ENCODE results near the gene SPTAN1.
A peak's percentile ranks its signal among the peaks of the same experiment; 100 is the strongest.
"Not testable (repeated sequence)": the region's sequence is repeated elsewhere in the genome, so short reads cannot be mapped to it uniquely, and the experiment has no call there.

The SPTAN1 gene

GRCh38 chr9:128553728-128554127 lies 1.3 kb downstream of the SPTAN1 start:
- DNase-seq, result peak; percentile 22

GRCh38 chr9:128554155-128554862 lies 1.9 kb downstream of the SPTAN1 start:
- DNase-seq, result peak; percentile 97

- peak; percentile 86 for DNase-seq
Observed at GRCh38 chr9:128555180-128555721, 2.9 kb downstream of the SPTAN1 start.

- DNase-seq, result no peak
Observed at GRCh38 chr9:128556276-128556675, 3.9 kb downstream of the SPTAN1 start.

GRCh38 chr9:128556926-128557634 lies 4.7 kb downstream of the SPTAN1 start:
- DNase-seq, result no peak

GRCh38 chr9:128558431-128559310 lies 6.3 kb downstream of the SPTAN1 start:
- DNase-seq, result peak; percentile 98

GRCh38 chr9:128565578-128565977 lies 13.2 kb downstream of the SPTAN1 start:
- DNase-seq, result no peak

GRCh38 chr9:128568470-128569078 lies 16.2 kb downstream of the SPTAN1 start:
- DNase-seq, result no peak

- no peak for DNase-seq
Observed at GRCh38 chr9:128575469-128575868, 23.1 kb downstream of the SPTAN1 start.

- no peak for DNase-seq
Observed at GRCh38 chr9:128575916-128576315, 23.5 kb downstream of the SPTAN1 start.

- DNase-seq, result no peak
Observed at GRCh38 chr9:128577206-128577605, 24.8 kb downstream of the SPTAN1 start.

GRCh38 chr9:128579194-128579593 lies 26.8 kb downstream of the SPTAN1 start:
- no peak for DNase-seq

GRCh38 chr9:128580731-128581130 lies 28.3 kb downstream of the SPTAN1 start:
- DNase-seq, result no peak

GRCh38 chr9:128585155-128585554 lies 32.8 kb downstream of the SPTAN1 start:
- DNase-seq, result not testable (repeated sequence)

GRCh38 chr9:128586934-128587333 lies 34.5 kb downstream of the SPTAN1 start:
- DNase-seq, result not testable (repeated sequence)

- no peak for DNase-seq
Observed at GRCh38 chr9:128587453-128587852, 35.1 kb downstream of the SPTAN1 start.

- no peak for DNase-seq
Observed at GRCh38 chr9:128588581-128589233, 36.3 kb downstream of the SPTAN1 start.

- DNase-seq, result no peak
Observed at GRCh38 chr9:128593039-128593438, 40.7 kb downstream of the SPTAN1 start.

GRCh38 chr9:128593856-128594255 lies 41.5 kb downstream of the SPTAN1 start:
- no peak for DNase-seq

- DNase-seq, result no peak
Observed at GRCh38 chr9:128595471-128595870, 43.1 kb downstream of the SPTAN1 start.

- DNase-seq, result no peak
Observed at GRCh38 chr9:128600099-128600498, 47.7 kb downstream of the SPTAN1 start.

- no peak for DNase-seq
Observed at GRCh38 chr9:128603697-128604096, 51.3 kb downstream of the SPTAN1 start.
